HG03520 (cell line): ENCODE results near the gene SH3PXD2A.
"Not testable (repeated sequence)": the region's sequence is repeated elsewhere in the genome, so short reads cannot be mapped to it uniquely, and the experiment has no call there.

Experiments
- ATAC-seq: cut with Tn5 transposase; IDR thresholded peaks from one replicate; pipeline ENCODE4 v1.9.1; 2021; ENCODE audit warnings: mild to moderate bottlenecking, moderate library complexity; ENCODE audit not compliant: unreplicated experiment

Gene SH3PXD2A

DNA sequence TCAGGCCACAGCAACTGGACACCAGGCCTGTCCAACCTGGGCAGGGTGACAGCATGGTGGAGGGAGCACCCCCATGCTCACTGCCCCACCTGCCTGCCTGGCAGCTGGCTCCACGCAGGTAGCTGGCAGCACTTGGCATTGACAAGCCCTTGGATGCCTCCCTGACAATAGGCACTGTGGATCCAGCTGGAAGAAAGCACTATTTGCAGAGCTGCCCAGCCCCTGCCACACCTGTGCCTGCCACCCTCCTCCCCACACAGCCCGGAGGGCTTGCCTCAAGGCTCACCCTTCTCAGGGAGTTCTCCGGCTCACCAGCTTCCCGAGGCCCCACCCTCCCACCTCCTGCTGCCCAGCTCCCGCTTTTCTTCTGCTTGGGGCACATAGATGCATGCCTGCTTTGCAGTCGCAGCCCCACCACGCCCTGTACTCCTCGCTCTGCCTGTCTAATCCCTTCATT lies 201.8 kb downstream of the SH3PXD2A start:
- ATAC-seq: no peak

- no peak for ATAC-seq
Observed at GRCh38 chr10:103652599-103653281, 202.6 kb downstream of the SH3PXD2A start.

DNA sequence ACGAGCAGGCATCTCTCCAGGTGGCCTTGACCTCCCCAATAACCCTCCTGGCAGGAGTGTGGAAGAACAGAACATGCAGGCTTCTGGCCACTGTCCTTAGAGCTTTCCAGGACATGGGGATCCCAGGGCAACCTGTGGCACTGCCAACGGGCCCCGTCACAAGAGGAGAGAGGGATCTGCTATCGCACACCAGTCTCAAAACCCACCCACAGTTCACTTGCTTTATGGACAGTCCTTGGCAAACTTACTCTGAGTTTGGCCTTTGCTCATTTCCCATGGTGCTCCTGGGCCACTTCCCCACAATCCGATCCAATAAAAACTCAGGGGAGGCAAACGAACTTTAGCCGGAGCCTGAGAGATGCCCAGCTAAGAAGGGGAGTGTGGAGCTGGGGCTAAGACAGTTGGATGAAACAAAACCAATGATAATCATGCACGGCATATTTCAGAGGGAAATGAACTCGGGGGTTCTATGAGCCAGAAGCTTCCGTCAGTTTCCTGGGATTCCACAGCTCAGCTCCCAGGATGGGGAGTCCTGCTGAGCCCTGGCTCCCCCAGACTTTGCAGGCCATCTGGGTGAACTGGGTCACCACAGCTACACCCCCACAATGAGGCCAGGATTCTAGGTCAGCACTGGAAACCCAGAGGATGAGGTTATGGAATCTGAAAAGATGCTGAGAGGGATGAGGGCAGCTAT lies 203.4 kb downstream of the SH3PXD2A start:
- no peak for ATAC-seq

GRCh38 chr10:103651333-103651732 lies 204.0 kb downstream of the SH3PXD2A start:
- ATAC-seq: no peak

GRCh38 chr10:103649654-103650423 lies 205.5 kb downstream of the SH3PXD2A start:
- ATAC-seq: no peak

DNA sequence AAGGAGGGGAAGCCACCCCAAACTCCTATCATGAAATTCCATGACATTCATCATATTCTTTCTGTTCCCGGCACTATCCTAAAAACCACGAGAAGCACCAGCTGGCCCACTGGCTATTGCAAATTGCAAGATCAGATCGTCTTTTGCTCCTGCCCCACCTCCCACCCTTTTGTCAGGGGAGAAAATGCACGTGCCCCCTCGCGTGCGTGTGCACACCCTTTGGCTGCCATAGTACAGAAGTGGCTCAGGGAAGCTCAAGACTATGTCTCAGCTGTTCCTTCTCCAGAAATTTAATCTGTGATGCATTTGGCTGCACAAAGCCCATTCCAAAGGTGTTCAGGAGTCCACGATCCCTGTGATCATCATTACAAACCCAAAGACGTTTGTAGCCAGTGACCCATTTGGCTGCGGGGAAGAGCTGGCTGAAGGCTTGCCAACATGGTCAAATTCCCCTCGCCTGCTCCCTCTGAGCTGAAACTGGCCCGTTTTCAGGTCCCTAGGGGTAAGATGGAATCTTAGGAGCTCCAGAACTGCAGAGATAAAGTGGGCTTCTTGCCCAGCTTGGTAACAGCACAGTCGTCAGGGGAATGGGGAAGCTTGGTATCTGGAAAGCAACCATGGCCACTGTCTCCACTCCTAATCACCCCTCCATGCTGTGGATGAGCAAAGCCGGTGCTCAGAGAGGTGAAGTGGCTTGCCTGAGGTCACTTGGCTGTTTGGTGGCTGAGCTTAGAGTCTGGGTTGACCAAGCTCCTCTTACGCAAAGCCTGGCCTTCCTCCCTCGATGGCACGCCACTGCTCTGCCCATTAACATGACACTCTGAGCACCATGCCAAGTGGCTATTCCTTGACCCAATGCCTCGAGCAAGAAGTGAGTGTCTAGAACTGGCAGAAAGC lies 206.5 kb downstream of the SH3PXD2A start:
- ATAC-seq: no peak

DNA sequence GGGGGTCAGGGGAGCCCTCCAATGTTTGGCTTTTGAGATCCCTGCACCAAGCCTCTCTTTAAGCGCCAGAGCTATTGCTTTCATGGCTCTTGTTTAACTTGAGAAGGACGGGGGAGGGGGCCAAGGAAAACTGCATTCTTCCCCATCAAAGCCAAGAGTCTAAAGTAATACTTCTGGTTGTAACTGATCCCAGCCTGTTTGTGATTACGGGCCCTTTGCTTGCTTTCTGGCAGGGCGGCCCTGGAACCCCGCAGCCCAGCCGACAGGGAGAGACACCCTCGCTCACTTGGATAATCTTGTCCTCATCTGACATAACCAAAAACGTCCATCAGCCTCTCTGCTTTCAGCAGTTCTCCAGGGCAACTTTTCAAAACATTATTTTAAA lies 207.1 kb downstream of the SH3PXD2A start:
- ATAC-seq: no peak

GRCh38 chr10:103646304-103646703 lies 209.1 kb downstream of the SH3PXD2A start:
- ATAC-seq: no peak

GRCh38 chr10:103645141-103646054 lies 210.0 kb downstream of the SH3PXD2A start:
- ATAC-seq: no peak

DNA sequence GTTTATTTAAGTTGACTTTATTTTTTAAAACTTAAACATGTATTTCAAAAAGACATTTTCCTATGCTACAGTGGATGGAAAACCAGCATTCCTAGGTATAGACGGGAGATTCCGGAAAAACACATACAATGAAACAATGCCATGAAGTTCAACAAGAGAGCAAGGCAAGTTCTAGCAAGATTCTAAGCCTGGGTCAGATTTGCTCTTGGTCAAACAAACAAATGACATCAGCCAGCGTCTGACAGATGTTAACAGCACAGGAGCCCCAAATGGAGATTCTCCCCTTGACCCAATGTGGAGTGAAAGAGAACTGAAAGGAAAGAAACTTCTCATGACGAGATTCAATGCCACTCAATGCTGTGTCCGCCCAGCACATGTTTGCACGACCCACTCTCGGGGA lies 212.0 kb downstream of the SH3PXD2A start:
- no peak for ATAC-seq

DNA sequence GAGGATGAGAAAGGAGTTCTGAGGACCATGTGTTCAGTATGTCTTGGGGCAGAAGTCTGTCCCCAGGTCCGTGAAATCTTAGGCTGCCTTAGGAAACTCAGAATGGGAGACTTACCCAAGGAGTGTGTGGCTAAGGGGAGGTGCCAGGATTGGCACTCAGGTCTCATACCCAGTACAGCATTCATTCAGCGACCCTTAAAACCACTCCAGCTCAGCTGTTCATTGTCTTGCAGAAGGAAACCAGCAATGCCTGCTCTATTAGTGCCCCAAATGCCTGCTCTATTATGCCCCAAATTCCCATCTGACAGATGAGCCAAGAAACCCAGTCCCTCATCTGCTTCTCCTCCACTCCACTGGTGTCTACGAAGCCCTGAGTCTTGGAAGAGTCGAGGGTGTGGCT lies 214.1 kb downstream of the SH3PXD2A start:
- no peak for ATAC-seq

GRCh38 chr10:103640436-103641181 lies 214.8 kb downstream of the SH3PXD2A start:
- ATAC-seq: no peak

GRCh38 chr10:103638948-103639347 lies 216.4 kb downstream of the SH3PXD2A start:
- no peak for ATAC-seq

- no peak for ATAC-seq
Observed at GRCh38 chr10:103637927-103638557, 217.3 kb downstream of the SH3PXD2A start.

GRCh38 chr10:103637011-103637410 lies 218.4 kb downstream of the SH3PXD2A start:
- ATAC-seq: no peak

GRCh38 chr10:103636492-103636891 lies 218.9 kb downstream of the SH3PXD2A start:
- ATAC-seq: no peak

DNA sequence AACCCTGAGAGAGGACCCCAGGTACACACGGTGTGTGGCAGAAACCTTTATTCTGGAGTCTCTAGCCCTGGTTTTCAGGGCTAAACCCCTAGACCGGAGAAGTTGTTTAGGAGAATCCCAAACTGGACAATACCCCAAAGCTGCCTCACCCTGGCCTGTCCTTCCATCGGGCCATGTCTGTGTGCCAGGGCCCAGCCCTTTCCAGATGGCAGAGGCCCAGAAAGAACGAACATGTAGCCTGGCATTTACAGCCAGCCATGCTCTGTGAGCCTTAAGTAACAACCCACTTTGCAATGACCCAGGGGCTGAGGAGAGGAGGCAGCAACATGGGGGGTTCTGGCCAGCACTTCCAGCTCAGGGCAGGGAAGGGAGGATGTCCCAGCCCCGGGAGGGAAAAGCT lies 219.8 kb downstream of the SH3PXD2A start:
- no peak for ATAC-seq

DNA sequence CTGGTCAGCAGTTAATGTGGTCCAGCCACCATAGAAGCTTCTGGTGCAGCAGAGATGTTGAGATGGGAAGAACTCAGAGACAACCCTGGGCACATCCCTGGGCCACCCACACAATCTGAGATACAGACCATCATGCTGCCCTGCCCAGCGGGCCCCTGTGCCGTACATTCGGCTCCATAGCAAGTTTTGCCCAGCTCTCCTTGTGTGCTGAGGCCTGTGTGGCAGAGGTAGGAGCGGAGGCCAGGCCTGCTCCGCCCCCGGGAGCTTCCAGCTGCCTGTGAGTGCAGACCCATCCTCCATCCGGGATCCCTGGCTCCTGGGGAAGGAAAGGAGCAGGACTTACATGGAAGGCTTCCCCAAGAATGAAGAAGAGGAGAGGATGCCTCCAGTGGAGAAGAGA lies 221.5 kb downstream of the SH3PXD2A start:
- ATAC-seq: no peak

DNA sequence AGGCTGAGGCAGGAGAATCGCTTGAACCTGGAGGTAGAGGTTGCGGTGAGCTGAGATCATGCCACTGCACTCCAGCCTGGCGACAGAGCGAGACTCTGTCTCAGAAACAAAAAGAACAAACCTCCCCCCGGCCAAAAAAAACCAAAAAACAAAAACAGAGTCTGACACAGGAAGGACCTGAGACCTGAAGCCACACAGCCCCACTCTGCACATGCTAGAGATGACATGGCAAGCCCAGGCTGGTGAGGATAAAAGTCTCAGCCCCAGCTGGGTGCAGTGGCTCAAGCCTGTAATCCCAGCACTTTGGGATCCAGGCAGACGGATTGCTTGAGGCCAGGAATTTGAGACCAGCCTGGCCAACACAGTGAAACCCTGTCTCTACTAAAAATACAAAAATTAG lies 222.5 kb downstream of the SH3PXD2A start:
- ATAC-seq: not testable (repeated sequence)
